ENCODE data around the gene SCOC. TPM values are rescaled to one million over a fixed set of nuclear protein-coding genes. Genes with fewer than 3 reads are reported as not detected.

The SCOC gene
- total and polyA plus RNA-seq, 9 of the 15 experiments (the other 6 are each of a cell fraction or from before 2014, with no cell fraction given), result 16.8 to 110 (median 46.7) TPM

DNA sequence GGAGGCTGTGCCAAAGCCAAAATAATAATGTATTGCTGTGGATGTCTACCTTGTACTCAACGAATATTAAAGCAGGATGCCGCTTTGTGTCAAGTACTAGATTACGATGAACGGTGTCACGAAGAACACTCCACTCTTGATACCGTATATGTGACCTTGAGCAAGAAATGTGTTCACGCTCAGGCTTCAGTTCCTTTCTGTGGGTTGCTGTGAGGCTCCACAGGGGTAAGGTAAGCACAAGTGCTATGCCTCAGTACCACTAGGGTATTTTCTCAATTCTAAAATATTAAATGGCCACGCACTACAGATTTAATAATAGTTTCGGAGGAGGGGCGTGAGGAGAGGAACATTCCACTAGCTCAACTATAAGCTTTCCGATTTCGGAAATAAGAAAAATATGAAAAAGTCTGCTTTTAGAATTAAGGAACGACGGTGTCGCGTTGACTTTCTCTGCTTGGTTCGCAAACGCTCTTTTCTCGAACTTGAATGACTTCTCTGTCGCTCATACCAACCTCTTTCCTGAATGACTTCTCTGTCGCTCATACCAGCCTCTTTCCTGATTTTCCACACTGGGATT lies 607 bp upstream of the SCOC start (continued):
- TF ChIP-seq, protein P1, sequence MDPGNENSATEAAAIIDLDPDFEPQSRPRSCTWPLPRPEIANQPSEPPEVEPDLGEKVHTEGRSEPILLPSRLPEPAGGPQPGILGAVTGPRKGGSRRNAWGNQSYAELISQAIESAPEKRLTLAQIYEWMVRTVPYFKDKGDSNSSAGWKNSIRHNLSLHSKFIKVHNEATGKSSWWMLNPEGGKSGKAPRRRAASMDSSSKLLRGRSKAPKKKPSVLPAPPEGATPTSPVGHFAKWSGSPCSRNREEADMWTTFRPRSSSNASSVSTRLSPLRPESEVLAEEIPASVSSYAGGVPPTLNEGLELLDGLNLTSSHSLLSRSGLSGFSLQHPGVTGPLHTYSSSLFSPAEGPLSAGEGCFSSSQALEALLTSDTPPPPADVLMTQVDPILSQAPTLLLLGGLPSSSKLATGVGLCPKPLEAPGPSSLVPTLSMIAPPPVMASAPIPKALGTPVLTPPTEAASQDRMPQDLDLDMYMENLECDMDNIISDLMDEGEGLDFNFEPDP (CRISPR knock-in tag; IDR thresholded peaks at IDR 0.05), result no peak
- TF ChIP-seq MCM2 (IDR thresholded peaks at IDR 0.05; ENCODE audit: low read depth), result no peak
- TF ChIP-seq ZNF589 (CRISPR knock-in tag; IDR thresholded peaks at IDR 0.05; ENCODE audit: low read depth), result no peak
- TF ChIP-seq RFX1 (IDR thresholded peaks at IDR 0.05), result no peak
- TF ChIP-seq MAFK (IDR thresholded peaks at IDR 0.05; ENCODE audit: low read length), result no peak
- TF ChIP-seq, protein P2, sequence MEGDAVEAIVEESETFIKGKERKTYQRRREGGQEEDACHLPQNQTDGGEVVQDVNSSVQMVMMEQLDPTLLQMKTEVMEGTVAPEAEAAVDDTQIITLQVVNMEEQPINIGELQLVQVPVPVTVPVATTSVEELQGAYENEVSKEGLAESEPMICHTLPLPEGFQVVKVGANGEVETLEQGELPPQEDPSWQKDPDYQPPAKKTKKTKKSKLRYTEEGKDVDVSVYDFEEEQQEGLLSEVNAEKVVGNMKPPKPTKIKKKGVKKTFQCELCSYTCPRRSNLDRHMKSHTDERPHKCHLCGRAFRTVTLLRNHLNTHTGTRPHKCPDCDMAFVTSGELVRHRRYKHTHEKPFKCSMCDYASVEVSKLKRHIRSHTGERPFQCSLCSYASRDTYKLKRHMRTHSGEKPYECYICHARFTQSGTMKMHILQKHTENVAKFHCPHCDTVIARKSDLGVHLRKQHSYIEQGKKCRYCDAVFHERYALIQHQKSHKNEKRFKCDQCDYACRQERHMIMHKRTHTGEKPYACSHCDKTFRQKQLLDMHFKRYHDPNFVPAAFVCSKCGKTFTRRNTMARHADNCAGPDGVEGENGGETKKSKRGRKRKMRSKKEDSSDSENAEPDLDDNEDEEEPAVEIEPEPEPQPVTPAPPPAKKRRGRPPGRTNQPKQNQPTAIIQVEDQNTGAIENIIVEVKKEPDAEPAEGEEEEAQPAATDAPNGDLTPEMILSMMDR (IDR thresholded peaks at IDR 0.05 in 2 of 3, conservative IDR thresholded peaks at IDR 0.05 in 1 of 3; ENCODE audit: insufficient read depth in 2 of 3, low read depth in 1 of 3, low read length in 3 of 3), result peak in 1 of 3 experiments; percentile 4; a peak in 1 of 6 replicates
- no peak for TF ChIP-seq KLF6 (CRISPR knock-in tag; IDR thresholded peaks at IDR 0.05; ENCODE audit: borderline replicate concordance)
- no peak for TF ChIP-seq C11orf30 (IDR thresholded peaks at IDR 0.05; ENCODE audit: low read depth)
- TF ChIP-seq NFE2L1 (tag; IDR thresholded peaks at IDR 0.05; ENCODE audit: borderline replicate concordance, low read depth), result no peak
- TF ChIP-seq ZNF3 (CRISPR knock-in tag; IDR thresholded peaks at IDR 0.05), result no peak
- TF ChIP-seq CCAR2 (IDR thresholded peaks at IDR 0.05; ENCODE audit: low read depth, low read length), result no peak
